Activated CD4-positive, CD25-positive, alpha-beta regulatory T cell treated with anti-CD3 and anti-CD28 coated beads, Interleukin-2, amount 50 U/mL, for 16 hours (primary cell): ENCODE data around the gene SND1.
"Not testable (repeated sequence)": the region's sequence is repeated elsewhere in the genome, so short reads cannot be mapped to it uniquely, and the experiment has no call there.

Experiments used
- DNase-seq: peaks from one replicate; pipeline ENCODE4 v3.0.0-alpha.2; 2020; ENCODE audit warnings: low read depth, low spot score

SND1 gene

DNA sequence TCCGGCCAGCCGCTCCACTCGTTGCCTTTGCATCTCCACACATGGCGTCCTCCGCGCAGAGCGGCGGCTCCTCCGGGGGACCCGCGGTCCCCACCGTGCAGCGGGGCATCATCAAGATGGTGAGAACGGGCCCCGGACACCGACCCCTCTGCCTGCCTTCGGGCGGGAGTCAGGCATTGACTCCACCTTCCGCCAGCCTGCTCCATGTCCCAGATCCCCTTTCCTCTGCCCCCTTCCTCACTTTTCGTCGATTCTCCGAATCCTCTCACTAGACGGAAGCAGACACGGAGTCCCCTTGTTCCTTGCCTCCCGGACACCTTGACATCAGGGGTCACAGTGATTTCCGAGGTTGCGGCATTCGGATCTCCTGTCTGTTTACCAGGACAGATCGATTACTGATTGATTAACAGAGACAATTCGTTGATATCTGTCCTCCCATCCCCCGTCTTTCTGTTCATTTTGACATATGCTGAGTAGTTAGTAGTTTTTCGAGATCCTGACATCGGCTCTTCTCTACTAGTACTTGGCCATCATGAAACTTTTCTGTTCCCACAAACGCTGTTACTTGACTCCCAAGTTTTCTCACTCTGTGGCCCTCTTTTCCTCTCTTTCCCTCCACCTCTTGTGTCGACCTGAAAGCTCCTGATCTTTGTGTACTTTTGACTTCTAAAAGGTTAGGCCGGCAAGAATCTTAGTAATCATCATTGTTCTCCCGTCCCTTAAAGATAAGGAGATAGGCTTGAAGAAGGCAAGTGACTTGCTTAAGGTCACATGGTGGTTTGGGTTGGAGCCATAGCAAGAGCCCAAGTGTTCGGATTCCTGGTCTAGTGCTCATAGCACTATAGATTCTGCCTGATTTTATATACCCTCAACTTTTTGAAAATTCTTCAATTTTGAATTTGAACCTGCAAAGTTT lies 597 bp downstream of the SND1 start:
- no peak for DNase-seq

GRCh38 chr7:127653396-127653795 lies 1.4 kb downstream of the SND1 start:
- DNase-seq, result no peak

- DNase-seq, result no peak
These were observed 2.7 kb downstream of the SND1 start for GRCh38 chr7:127654404-127655394.

- DNase-seq, result no peak
These were observed 3.7 kb downstream of the SND1 start for GRCh38 chr7:127655720-127656119.

- DNase-seq, result no peak
These were observed 5.5 kb downstream of the SND1 start for GRCh38 chr7:127657500-127657899.

DNA sequence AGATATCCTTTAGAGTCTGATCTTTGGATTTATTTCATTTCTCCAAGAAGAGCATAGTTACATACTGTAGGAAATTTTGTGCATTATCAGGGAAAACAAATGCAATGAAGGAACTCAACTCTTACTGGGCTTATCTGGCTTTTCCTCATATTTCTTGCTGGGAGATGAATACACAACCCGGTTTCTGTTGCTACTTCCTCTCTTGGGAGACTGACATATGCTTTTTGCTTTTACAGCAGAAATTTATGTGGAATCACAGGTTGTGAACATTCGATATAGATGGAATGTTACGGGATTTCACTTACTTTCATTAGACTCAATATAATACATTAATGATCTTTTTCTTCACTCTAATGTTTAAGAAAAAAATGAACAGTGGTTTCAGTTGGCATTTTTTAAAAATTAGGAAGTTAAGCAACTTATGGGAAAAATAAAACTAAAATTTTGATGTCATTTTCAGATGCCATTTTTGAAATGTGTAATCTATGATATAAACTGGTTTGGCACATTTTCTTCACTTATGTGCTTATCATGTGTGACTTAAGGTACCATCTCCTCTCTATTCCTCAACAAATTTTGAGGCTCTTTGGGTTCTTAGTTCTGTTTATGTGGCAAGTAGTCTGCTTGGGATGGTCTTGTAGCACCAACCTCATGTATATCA lies 7.1 kb downstream of the SND1 start:
- DNase-seq, result no peak

GRCh38 chr7:127665922-127666321 lies 13.9 kb downstream of the SND1 start:
- DNase-seq, result no peak

- no peak for DNase-seq
These were observed 14.6 kb downstream of the SND1 start for GRCh38 chr7:127666602-127667001.

- no peak for DNase-seq
These were observed 15.2 kb downstream of the SND1 start for GRCh38 chr7:127667017-127667670.

- no peak for DNase-seq
These were observed 16.0 kb downstream of the SND1 start for GRCh38 chr7:127667759-127668530.

DNA sequence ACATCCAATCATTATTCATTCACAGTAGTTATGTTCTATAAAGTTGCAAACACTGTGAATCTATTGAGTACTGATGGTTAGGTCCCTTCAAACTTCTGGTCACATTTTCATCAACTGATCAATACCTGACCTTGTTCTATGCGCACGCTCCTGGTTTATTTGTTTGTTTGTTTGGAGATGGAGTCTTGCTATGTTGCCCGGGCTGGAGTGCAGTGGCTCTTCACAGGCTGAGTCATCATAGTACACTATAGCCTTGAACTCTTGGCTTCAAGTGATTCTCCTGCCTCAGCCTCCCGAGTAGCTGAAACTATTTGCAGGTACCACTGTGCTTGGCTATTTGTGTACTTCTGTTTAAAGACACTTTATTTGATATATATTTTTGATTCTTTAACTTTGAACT lies 19.3 kb downstream of the SND1 start:
- DNase-seq, result no peak

- no peak for DNase-seq
These were observed 21.9 kb downstream of the SND1 start for GRCh38 chr7:127673902-127674301.

DNA sequence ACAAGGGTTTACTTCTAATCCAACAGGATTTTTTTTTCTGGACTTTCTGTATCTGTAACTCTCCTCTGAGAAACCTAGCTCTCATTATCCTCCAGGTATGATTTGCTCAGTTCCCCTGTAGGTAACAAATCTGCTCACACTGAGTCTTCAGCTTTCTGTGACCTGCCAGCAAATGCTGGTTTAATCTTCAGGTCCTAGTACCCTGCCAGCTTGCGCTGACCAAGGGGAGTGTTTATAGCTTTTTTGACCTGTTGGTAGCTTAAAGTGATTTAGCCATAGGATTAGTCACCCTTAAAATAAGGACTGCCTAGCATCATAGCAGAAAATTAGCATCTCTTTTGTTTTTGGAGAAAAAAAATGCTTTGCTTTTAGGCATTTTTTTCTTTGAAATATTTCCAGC lies 22.4 kb downstream of the SND1 start:
- DNase-seq, result no peak

- DNase-seq, result not testable (repeated sequence)
These were observed 22.9 kb downstream of the SND1 start for GRCh38 chr7:127674923-127675322.

GRCh38 chr7:127675721-127676120 lies 23.7 kb downstream of the SND1 start:
- no peak for DNase-seq

DNA sequence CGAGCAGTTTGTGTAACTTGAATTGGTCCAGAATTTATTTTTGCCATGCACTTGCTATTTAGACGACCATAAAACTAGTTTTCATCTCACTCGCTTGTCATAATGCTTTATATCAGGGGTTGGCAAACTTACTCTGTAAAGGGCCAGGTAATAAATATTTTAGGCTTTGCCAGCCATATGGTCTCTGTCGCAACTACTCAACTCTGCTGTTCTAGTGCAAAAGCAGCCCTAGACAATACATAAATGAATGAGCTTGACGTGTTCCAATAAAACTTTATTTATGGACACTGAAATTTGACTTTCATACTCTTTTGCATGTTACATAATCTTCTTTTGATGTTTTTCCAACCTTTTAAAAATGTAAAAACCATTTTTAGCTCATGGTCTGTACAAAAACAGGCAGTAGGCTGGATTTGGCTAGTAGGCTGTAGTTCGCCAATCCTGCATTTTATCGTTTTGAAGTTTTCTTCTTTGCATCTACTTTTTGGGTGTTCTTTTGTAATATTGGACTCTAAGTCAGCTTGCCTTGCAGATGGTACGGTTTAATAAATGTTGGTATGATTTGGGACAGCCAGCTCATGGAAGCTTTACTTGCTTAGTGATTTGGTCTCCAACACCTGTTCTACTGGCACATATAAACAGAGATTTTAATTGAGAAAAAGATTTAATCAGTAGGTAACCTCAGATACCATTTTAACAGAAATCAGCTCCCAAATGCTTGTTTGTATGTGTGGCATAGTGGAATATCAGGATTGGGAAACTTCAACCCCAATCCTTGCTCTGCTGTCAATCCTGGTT lies 25.6 kb downstream of the SND1 start:
- DNase-seq, result no peak

GRCh38 chr7:127678337-127678736 lies 26.3 kb downstream of the SND1 start:
- no peak for DNase-seq

- no peak for DNase-seq
These were observed 27.0 kb downstream of the SND1 start for GRCh38 chr7:127678947-127679346.

- no peak for DNase-seq
These were observed 29.0 kb downstream of the SND1 start for GRCh38 chr7:127680983-127681382.

DNA sequence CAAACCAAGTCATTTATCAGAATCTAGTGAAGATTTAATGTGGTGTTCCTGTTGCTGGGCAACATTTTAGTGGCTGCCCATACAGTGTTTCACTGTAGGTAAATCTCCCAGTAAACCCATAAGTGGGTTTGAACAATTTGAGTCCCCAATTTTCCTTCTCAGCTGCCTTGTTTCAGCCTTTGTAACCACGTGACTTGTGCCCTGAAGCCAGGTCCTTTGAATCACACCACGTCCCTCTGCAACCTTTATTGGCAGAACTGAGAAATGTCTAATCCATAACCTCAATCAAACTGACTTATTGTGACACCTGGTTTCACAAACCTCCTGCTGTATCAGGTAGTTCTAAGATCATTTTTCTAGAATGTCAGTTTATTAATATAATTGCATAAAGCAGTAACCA lies 30.1 kb downstream of the SND1 start:
- no peak for DNase-seq
